MM.1S (cell line): ENCODE results near the gene TMOD4.
A peak's percentile ranks its signal among the peaks of the same experiment; 100 is the strongest.

Source experiments
- DNase-seq: peaks from one replicate; pipeline ENCODE4 v3.0.0-alpha.2; 2015
- H2AFZ ChIP-seq: fragments of 300-600 bp; sonication (generic); 2 replicates; pipeline ENCODE4 v1.6.0; 2016; ENCODE audit warnings: antibody characterized with exemption, low read length
- H3F3A ChIP-seq: fragments of 300-600 bp; sonication (generic); 2 replicates; pipeline ENCODE4 v1.6.1; 2016; ENCODE audit warnings: mild to moderate bottlenecking, antibody characterized with exemption, low read length, moderate library complexity, mixed read lengths; ENCODE audit not compliant: insufficient read depth
- H3K27ac ChIP-seq: fragments of 300-600 bp; sonication (generic); 2 replicates; pipeline ENCODE4 v1.5.1; 2016; ENCODE audit warnings: mild to moderate bottlenecking, low read length
- H3K27me3 ChIP-seq: fragments of 300-600 bp; sonication (generic); replicated peaks from 2 replicates; pipeline ENCODE4 v1.6.0; 2016; ENCODE audit warnings: low read length; ENCODE audit not compliant: insufficient read depth
- H3K36me3 ChIP-seq: fragments of 300-600 bp; sonication (generic); replicated peaks from 2 replicates; pipeline ENCODE4 v1.6.1; 2016; ENCODE audit warnings: mild to moderate bottlenecking, low read length, mixed read lengths; ENCODE audit not compliant: insufficient read depth
- H3K4me1 ChIP-seq: fragments of 300-600 bp; sonication (generic); 2 replicates; pipeline ENCODE4 v1.6.1; 2016; ENCODE audit warnings: low read length, mixed read lengths
- H3K4me2 ChIP-seq: fragments of 300-600 bp; sonication (generic); 2 replicates; pipeline ENCODE4 v1.6.0; 2016; ENCODE audit warnings: low read depth, low read length
- H3K4me3 ChIP-seq: fragments of 300-600 bp; sonication (generic); 2 replicates; pipeline ENCODE4 v1.5.1; 2016; ENCODE audit warnings: low read length, mixed read lengths
- H3K79me2 ChIP-seq: fragments of 300-600 bp; sonication (generic); 2 replicates; pipeline ENCODE4 v1.6.1; 2016; ENCODE audit warnings: mixed run types, low read length, mixed read lengths
- H3K9ac ChIP-seq: fragments of 300-600 bp; sonication (generic); 2 replicates; pipeline ENCODE4 v1.6.1; 2016; ENCODE audit warnings: low read length, mixed read lengths
- H3K9me2 ChIP-seq: fragments of 300-600 bp; sonication (generic); replicated peaks from 2 replicates; pipeline ENCODE4 v1.6.1; 2016; ENCODE audit warnings: mild to moderate bottlenecking, low read length, mixed read lengths; ENCODE audit not compliant: insufficient read depth
- H3K9me3 ChIP-seq: fragments of 300-600 bp; sonication (generic); replicated peaks from 2 replicates; pipeline ENCODE4 v1.6.1; 2016; ENCODE audit warnings: mild to moderate bottlenecking, low read length, mixed read lengths; ENCODE audit not compliant: insufficient read depth
- H4K20me1 ChIP-seq: fragments of 300-600 bp; sonication (generic); 2 replicates; pipeline ENCODE4 v1.6.1; 2016; ENCODE audit warnings: mild to moderate bottlenecking, low read length, moderate library complexity, mixed read lengths; ENCODE audit not compliant: insufficient read depth
- EZH2 ChIP-seq: fragments of 300-600 bp; sonication (generic); optimal IDR thresholded peaks from 2 replicates; pipeline ENCODE3; 2017; ENCODE audit warnings: low read depth, mild to moderate bottlenecking, antibody characterized with exemption, low read length, mixed read lengths
- EZH2phosphoT487 ChIP-seq: fragments of 300-600 bp; sonication (generic); IDR thresholded peaks from 2 replicates; pipeline ENCODE4 v1.6.1; 2018; ENCODE audit warnings: antibody characterized with exemption, low read length
- TF ChIP-seq, protein P1 (sequence below): fragments of 300-600 bp; sonication (generic); IDR thresholded peaks from 2 replicates; pipeline ENCODE4 v1.5.1; 2016; ENCODE audit warnings: antibody characterized with exemption, low read length, mixed read lengths

Gene TMOD4

DNA sequence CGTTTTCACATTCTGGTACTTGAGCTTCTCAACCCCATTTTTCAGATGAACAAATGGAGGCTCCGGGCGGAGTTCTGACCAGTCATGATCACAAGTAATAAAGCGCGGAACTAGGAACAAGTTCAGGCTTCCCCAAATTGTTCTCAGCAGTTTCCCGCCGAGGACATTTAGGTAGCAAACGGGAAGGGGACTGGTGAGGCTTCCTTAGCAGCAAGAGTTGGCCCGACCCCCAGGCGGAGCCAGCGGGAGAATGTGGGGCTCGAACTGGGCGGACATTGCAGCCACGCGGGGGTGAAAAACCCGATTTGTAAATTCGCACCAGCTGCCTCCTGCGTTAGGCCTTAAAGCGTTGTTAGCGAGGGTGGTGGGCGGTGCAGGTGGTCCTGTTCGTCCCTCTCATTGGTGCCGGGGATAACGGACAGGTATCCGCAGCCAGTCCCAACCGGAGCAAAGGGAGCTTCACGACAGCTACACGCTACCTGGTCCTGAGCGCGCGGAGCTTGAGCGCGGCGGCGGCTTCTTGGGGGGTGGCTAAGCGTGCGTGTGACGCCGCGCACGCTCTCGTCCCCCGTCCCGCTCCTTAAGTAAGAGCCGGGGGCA lies 44.7 kb downstream of the TMOD4 start:
- Histone ChIP-seq H3F3A (no peaks in the 10 kb centered on the region), H3K9me2 (no peaks in the 10 kb centered on the region), H2AFZ (no peak overlapping the region), H3K9me3 (no peaks in the 10 kb centered on the region), H3K4me2 (0 out of 2 replicates have a peak overlapping the region, but pooled peaks have one; percentile 2), H3K27ac (no peak overlapping the region), H3K27me3 (peaks cover 26% of the 10 kb centered on the region), H3K4me1 (peaks cover 9% of the 10 kb centered on the region), H4K20me1 (no peaks in the 10 kb centered on the region), H3K79me2 (no peaks in the 10 kb centered on the region), H3K4me3 (no peak overlapping the region), H3K36me3 (no peaks in the 10 kb centered on the region), H3K9ac (no peak overlapping the region)
- no peak for TF ChIP-seq EZH2
- TF ChIP-seq EZH2phosphoT487 = no peak
- TF ChIP-seq, protein P1, sequence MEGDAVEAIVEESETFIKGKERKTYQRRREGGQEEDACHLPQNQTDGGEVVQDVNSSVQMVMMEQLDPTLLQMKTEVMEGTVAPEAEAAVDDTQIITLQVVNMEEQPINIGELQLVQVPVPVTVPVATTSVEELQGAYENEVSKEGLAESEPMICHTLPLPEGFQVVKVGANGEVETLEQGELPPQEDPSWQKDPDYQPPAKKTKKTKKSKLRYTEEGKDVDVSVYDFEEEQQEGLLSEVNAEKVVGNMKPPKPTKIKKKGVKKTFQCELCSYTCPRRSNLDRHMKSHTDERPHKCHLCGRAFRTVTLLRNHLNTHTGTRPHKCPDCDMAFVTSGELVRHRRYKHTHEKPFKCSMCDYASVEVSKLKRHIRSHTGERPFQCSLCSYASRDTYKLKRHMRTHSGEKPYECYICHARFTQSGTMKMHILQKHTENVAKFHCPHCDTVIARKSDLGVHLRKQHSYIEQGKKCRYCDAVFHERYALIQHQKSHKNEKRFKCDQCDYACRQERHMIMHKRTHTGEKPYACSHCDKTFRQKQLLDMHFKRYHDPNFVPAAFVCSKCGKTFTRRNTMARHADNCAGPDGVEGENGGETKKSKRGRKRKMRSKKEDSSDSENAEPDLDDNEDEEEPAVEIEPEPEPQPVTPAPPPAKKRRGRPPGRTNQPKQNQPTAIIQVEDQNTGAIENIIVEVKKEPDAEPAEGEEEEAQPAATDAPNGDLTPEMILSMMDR = no peak
- DNase-seq = no peak

DNA sequence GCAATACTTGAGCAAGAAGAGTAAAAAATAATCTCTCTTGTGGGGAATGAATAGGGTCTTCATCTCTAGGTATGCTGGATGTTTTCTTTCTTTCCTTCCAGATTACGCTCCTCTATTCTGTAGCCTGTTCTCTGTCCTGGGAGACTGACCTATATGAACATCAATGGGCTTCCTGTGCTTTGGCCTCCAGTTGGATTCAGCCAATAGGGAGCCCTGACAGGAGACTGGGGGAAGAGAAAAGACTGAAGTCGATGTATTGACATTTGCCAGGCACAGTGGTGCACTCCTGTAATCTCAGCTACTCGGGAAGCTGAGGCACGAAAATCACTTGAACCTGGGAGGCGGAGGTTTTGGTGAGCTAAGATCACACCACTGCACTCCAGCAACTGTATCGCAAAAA lies 47.0 kb downstream of the TMOD4 start:
- Histone ChIP-seq H3K27me3 (peaks cover 21% of the 10 kb centered on the region), H3K27ac (no peak overlapping the region), H3K9me3 (no peaks in the 10 kb centered on the region), H3K4me2 (no peak overlapping the region), H3K36me3 (no peaks in the 10 kb centered on the region), H3K4me3 (no peak overlapping the region), H3K79me2 (no peaks in the 10 kb centered on the region), H3K9me2 (no peaks in the 10 kb centered on the region), H3K9ac (no peak overlapping the region), H3F3A (no peaks in the 10 kb centered on the region), H4K20me1 (no peaks in the 10 kb centered on the region), H2AFZ (no peak overlapping the region), H3K4me1 (no peaks in the 10 kb centered on the region)
- no peak for DNase-seq
- TF ChIP-seq, protein P1 = no peak
- no peak for TF ChIP-seq EZH2phosphoT487
- TF ChIP-seq EZH2 = no peak

DNA sequence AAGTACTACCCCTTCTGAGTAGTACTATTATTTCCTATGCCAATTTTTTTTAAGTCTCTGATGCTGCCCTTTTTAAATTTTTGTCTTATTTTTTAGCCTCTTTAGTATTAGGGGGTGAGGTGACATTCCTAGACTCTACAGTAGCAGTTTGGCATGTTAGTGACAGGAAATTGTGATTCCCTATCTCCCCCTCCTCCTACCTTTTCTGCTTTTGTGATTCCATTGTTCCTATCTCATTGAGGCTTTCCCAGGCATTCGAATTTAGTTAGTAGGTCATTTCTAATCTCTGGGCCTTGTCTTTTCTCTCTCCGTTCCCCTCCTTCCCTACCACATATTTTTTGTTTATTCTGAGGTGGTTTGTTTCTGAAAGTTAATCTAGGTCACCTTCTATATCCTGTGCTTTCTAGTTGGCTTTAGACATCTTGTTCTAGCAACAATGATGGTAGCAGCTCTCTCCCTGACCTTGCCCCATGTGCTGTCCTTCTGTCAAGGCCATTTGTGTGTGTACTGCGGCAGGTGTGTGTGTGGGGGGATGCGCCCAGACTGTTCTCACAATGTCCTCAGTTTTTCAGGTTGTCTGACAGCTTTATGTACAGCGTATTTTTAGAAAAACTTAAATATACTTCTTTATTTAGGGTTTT lies 50.9 kb downstream of the TMOD4 start:
- Histone ChIP-seq H3K4me3 (no peak overlapping the region), H3K79me2 (no peaks in the 10 kb centered on the region), H3K4me2 (no peak overlapping the region), H3K27me3 (no peaks in the 10 kb centered on the region), H3K9me3 (no peaks in the 10 kb centered on the region), H4K20me1 (no peaks in the 10 kb centered on the region), H3K9me2 (no peaks in the 10 kb centered on the region), H3K4me1 (no peaks in the 10 kb centered on the region), H3F3A (no peaks in the 10 kb centered on the region), H3K27ac (no peak overlapping the region), H3K9ac (no peak overlapping the region), H3K36me3 (no peaks in the 10 kb centered on the region), H2AFZ (no peak overlapping the region)
- no peak for TF ChIP-seq EZH2phosphoT487
- TF ChIP-seq, protein P1 = no peak
- no peak for TF ChIP-seq EZH2
- no peak for DNase-seq
